A673 (cell line): ENCODE data around the gene PTH. TPM values are rescaled to one million over a fixed set of nuclear protein-coding genes. Genes with fewer than 3 reads are reported as not detected.

ENCODE experiments used
- BruUV-seq: library from RNA; stranded (reverse); fragments of 400-500 nt; replicated peaks from 2 replicates; lab custom pipeline; 2021; lab: Mats Ljungman, UMichigan
- CTCF ChIA-PET: fragments of 300-600 bp; sonication (Branson Sonifier 250); formaldehyde crosslinking; loops from one replicate; lab custom pipeline; 2022; ENCODE audit warnings: antibody characterized with exemption; lab: Charles Lee
- POLR2A ChIA-PET: fragments of 300-600 bp; sonication (Branson Sonifier 250); formaldehyde crosslinking; loops from one replicate; lab custom pipeline; 2022; ENCODE audit warnings: antibody characterized with exemption; ENCODE audit not compliant: low non-redundant PET; lab: Charles Lee
- DNase-seq: peaks from one replicate; pipeline ENCODE4 v3.0.0-alpha.2; 2015; ENCODE audit warnings: low spot score
- H3K27ac ChIP-seq: fragments of 200-600 bp; sonication (generic); 2 replicates; pipeline ENCODE4 v1.5.1; 2016; ENCODE audit warnings: mixed run types, low read depth, mild to moderate bottlenecking, mixed read lengths, antibody characterized with exemption, low read length; ENCODE audit not compliant: poor library complexity, severe bottlenecking
- H3K27me3 ChIP-seq: fragments of 200-600 bp; sonication (generic); replicated peaks from 2 replicates; pipeline ENCODE4 v1.6.1; 2017; ENCODE audit warnings: mixed run types, low read depth, mild to moderate bottlenecking, mixed read lengths, antibody characterized with exemption, low read length; ENCODE audit not compliant: insufficient read depth, poor library complexity
- H3K36me3 ChIP-seq: fragments of 200-600 bp; sonication (generic); 2 replicates; pipeline ENCODE4 v1.6.1; 2016; ENCODE audit warnings: mixed run types, mild to moderate bottlenecking, mixed read lengths, antibody characterized with exemption, low read length; ENCODE audit not compliant: insufficient read depth, poor library complexity, severe bottlenecking
- H3K4me1 ChIP-seq: fragments of 200-600 bp; sonication (generic); 2 replicates; pipeline ENCODE4 v1.6.1; 2017; ENCODE audit warnings: mixed run types, mild to moderate bottlenecking, mixed read lengths, antibody characterized with exemption, low read length; ENCODE audit not compliant: insufficient read depth, poor library complexity, severe bottlenecking
- H3K4me3 ChIP-seq: fragments of 200-600 bp; sonication (generic); 2 replicates; pipeline ENCODE4 v1.5.1; 2016; ENCODE audit warnings: low read depth, mixed run types, mild to moderate bottlenecking, mixed read lengths, low read length; ENCODE audit not compliant: poor library complexity, severe bottlenecking
- H3K9me3 ChIP-seq: fragments of 200-600 bp; sonication (generic); 2 replicates; pipeline ENCODE4 v1.6.1; 2016; ENCODE audit warnings: mixed run types, low read depth, mild to moderate bottlenecking, mixed read lengths, antibody characterized with exemption, low read length; ENCODE audit not compliant: poor library complexity, severe bottlenecking
- CTCF ChIP-seq: fragments of 300-800, 200-600 bp; sonication (generic); conservative IDR thresholded peaks from 2 replicates; pipeline ENCODE4 v1.5.1; 2017; ENCODE audit warnings: low read depth, mild to moderate bottlenecking, antibody characterized with exemption, low read length, moderate library complexity, mixed read lengths
- EZH2 ChIP-seq: fragments of 200-600 bp; sonication (generic); IDR thresholded peaks from 2 replicates; pipeline ENCODE4 v1.6.1; 2017; ENCODE audit warnings: borderline replicate concordance, low read depth, mild to moderate bottlenecking, mixed read lengths, antibody characterized with exemption, low read length; ENCODE audit not compliant: poor library complexity, severe bottlenecking
- intact Hi-C: fragments of 100-400 bp; cut with micrococcal nuclease; formaldehyde crosslinking; loops from one replicate; pipeline ENCODE4 v1.10.0; 2022; ENCODE audit not compliant: unreplicated experiment
- total RNA-seq: library from RNA; stranded (reverse); gene quantifications from 2 replicates; pipeline ENCODE4 v1.2.3, GENCODE V29; 2021

PTH gene
- total RNA-seq, 1 experiment from 2014 or later: not detected

GRCh38 chr11:13502492-13502891 is 6.7 kb upstream of the PTH start:
- CTCF ChIA-PET: no interaction called here
- BruUV-seq: no TSS peak
- Histone ChIP-seq H3K4me3 (no peak overlapping the region), H3K36me3 (no peaks in the 10 kb centered on the region), H3K27ac (no peak overlapping the region), H3K4me1 (no peaks in the 10 kb centered on the region), H3K9me3 (no peaks in the 10 kb centered on the region), H3K27me3 (peaks cover 2% of the 10 kb centered on the region)
- intact Hi-C loops: no loop called here
- DNase-seq: no peak
- POLR2A ChIA-PET: no interaction called here
- no peak for TF ChIP-seq CTCF
- TF ChIP-seq EZH2: no peak

GRCh38 chr11:13494051-13494450 is 1.7 kb downstream of the PTH start:
- BruUV-seq: no TSS peak
- Histone ChIP-seq H3K4me1 (no peaks in the 10 kb centered on the region), H3K27ac (no peak overlapping the region), H3K36me3 (no peaks in the 10 kb centered on the region), H3K27me3 (peaks cover 19% of the 10 kb centered on the region), H3K9me3 (no peaks in the 10 kb centered on the region), H3K4me3 (no peak overlapping the region)
- no peak for TF ChIP-seq CTCF
- TF ChIP-seq EZH2: no peak
- DNase-seq: no peak
- CTCF ChIA-PET: no interaction called here
- intact Hi-C loops: no loop called here
- POLR2A ChIA-PET: no interaction called here

GRCh38 chr11:13487661-13488030 is 8.2 kb downstream of the PTH start:
- no peaks in the 10 kb centered on the region for H3K36me3 ChIP-seq
- TF ChIP-seq EZH2: no peak
- peak; percentile 44; the same call in 1 of the 2 replicates for TF ChIP-seq CTCF
- DNase-seq: no peak
- no peaks in the 10 kb centered on the region for H3K27me3 ChIP-seq
- no peaks in the 10 kb centered on the region for H3K4me1 ChIP-seq
- POLR2A ChIA-PET: no interaction called here
- CTCF ChIA-PET: interaction anchor here (0.6 kb wide), 1 partner anchor 230 kb away, joined by 6 read pairs; no protein-coding TSS in a partner anchor
- no peak overlapping the region for H3K4me3 ChIP-seq
- intact Hi-C loops: no loop called here
- no TSS peak for BruUV-seq
- H3K27ac ChIP-seq: no peak overlapping the region
- H3K9me3 ChIP-seq: no peaks in the 10 kb centered on the region
